Motor neuron (in vitro differentiated cells): ENCODE data around the gene PTTG1. TPM values are rescaled to one million over a fixed set of nuclear protein-coding genes. Genes with fewer than 3 reads are reported as not detected.

Experiments
- ATAC-seq, 8 experiments: fragments of 200-7000 bp; cut with Tn5 transposase; replicated peaks in 6 of 8; 2 replicates each; pipeline ENCODE4 v1.8.0; 2021; ENCODE audit warnings: mild to moderate bottlenecking in 8 of 8, moderate library complexity in 8 of 8
- H3K27ac ChIP-seq, 2 donors: fragments of 250-450 bp; sonication (Bioruptor Pico); 2 replicates each; pipeline ENCODE4 v1.9.0; 2021; ENCODE audit warnings: antibody characterized with exemption in 2 of 2, mild to moderate bottlenecking in 2 of 2, moderate library complexity in 1 of 2
- H3K4me1 ChIP-seq, 2 donors: fragments of 250-450 bp; sonication (Bioruptor Pico); replicated peaks in 1 of 2; 2 replicates each; pipeline ENCODE4 v1.6.1; 2021; ENCODE audit warnings: antibody characterized with exemption in 2 of 2, mild to moderate bottlenecking in 2 of 2, moderate library complexity in 1 of 2
- H3K4me3 ChIP-seq, 5 donors: fragments of 250-450 bp; sonication (Bioruptor Pico); 2 replicates each; pipeline ENCODE4 v1.9.0; 2021; ENCODE audit warnings: antibody characterized with exemption in 5 of 5, mild to moderate bottlenecking in 5 of 5, moderate library complexity in 4 of 5
- WGBS, 10 experiments: fragments of 450-650 bp; shearing (Covaris generic); methylation state at CpG; one replicate each; pipeline ENCODE4 v1.0.0; 2022; 5-methylcytosine and 5-hydroxymethylcytosine counted together
- in situ Hi-C, 9 experiments: fragments of 400-800 bp; cut with MboI; loops; one replicate each; pipeline ENCODE4 v1.15.0; 2021; ENCODE audit warnings: low sequenced_read_pairs in 9 of 9, low pct_unique_long_range_greater_than_20kb in 2 of 9; ENCODE audit not compliant: unreplicated experiment in 9 of 9
- total RNA-seq, 8 experiments: library from RNA; unstranded; fragments of 300-600 nt; gene quantifications; 2 replicates each; pipeline versions ENCODE4 v1.2.3 to v1.2.4, GENCODE V29; 2022

PTTG1 gene
- total RNA-seq, 8 experiments from 2014 or later = 3.1 to 201 (median 21.9) TPM

- 69 to 100% (median 94%) methylated on average over 1 to 7 of the region's 7 CpGs; no CpG with 5 or more reads in 2 of the 10 experiments for WGBS, 10 experiments
- no peak overlapping the region for H3K27ac ChIP-seq
- ATAC-seq = no peak
- in situ Hi-C loops = no loop called here
- H3K4me3 ChIP-seq = no peak overlapping the region
- H3K4me1 ChIP-seq = peaks cover 8 to 11% of the 10 kb centered on the region in 2 donors
Measured at GRCh38 chr5:160395111-160395510, 26.5 kb upstream of the PTTG1 start.

DNA sequence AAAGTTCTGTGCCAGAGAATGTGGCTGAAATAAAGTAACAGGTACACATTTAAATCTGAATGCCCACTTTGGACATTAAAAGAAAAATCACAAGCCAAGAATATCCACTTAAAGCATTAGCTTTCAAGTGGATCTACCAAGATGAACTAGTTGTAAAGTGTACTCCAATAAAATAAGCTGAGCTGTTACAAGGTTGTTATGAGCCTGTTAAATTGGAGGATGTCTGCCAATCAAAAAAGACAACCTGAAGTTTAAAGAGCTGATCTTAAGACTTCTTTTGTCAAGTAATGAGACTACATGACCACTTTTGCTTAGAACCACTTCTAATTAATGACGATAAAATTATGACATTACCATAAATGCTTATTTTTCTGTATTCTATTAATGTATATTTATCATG, 24.2 kb upstream of the PTTG1 start:
- 17 to 100% (median 100%) methylated on average over 1 of the region's 1 CpG; no CpG with 5 or more reads in 3 of the 10 experiments for WGBS, 10 experiments
- Histone ChIP-seq H3K4me1 (peaks cover 8 to 16% of the 10 kb centered on the region in 2 donors), H3K4me3 (no peak overlapping the region), H3K27ac (no peak overlapping the region)
- no peak for ATAC-seq
- in situ Hi-C loops = no loop called here

- ATAC-seq = no peak
- Histone ChIP-seq H3K4me1 (peaks cover 8 to 16% of the 10 kb centered on the region in 2 donors), H3K4me3 (peak overlapping the region; percentile 61 to 87 (median 63)), H3K27ac (no peak overlapping the region)
- 13 to 38% (median 22%) methylated on average over 1 to 4 of the region's 4 CpGs for WGBS, 10 experiments
- in situ Hi-C loops = no loop called here
Measured at GRCh38 chr5:160398806-160399205, 22.8 kb upstream of the PTTG1 start.

- peak; percentile 92 to 98 (median 96) for ATAC-seq
- WGBS, 10 experiments = 0 to 48% (median 3%) methylated on average over 1 to 33 of the region's 41 CpGs
- Histone ChIP-seq H3K4me3 (peak within 1 kb of the TSS; percentile 61 to 87 (median 63)), H3K4me1 (peaks cover 8 to 16% of the 10 kb centered on the region in 2 donors), H3K27ac (peak within 1 kb of the TSS; percentile 95)
- in situ Hi-C loops = no loop called here
Measured at GRCh38 chr5:160399402-160400353, 22.0 kb upstream of the PTTG1 start, which contains the start of gene FAM200C. TSS of gene FAM200C (minus strand) at chr5:160400054. CDS start at chr5:160395490, 4,564 bp downstream.

DNA sequence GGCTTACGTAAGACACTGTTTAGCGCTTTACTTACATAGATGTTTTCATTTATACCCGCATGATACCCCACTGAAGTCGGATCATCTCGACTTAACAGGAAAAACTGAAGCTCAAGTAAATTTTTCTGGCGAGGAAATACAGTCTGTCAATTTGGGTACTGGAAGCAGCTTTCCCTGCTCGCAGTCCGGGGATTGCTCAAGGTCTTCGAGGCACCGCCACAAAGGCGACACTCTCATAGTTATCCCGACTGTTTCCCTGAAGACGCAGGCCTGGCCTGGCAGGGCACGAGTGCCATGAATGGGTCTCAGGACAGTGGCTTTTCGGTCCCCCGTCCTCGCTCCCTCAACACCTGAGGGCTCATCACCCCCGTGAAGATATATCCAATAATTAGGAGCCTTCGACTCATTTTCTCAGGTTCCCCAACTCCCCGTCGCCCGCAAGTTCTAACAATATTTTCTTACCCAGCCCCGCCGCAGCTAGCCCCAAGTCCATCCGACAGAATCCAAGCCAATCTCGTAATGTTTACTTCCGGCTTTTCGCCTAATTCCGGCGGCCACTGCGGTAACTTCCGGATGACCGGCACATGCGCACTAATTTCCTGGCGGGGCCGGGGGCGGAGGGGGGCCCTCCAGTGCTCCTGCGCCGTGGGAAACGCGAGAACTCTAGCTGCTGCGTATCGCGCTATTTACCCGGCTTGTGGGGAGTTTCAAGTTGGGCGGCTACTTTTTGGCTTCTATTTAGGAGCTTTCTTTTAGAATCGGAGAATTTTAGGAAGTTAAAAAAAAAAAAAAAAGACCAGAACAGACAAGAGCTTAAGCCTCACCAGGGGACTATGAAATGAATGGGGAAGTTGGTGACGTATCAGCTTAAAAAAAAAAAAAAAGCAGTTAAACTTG, 2.8 kb upstream of the PTTG1 start, which contains the start of gene SLU7:
Gene SLU7 (minus strand): TSS at position 521 of the 897 bp plus-strand sequence. CDS start 3,787 bp downstream, outside the sequence.
- Histone ChIP-seq H3K27ac (peak within 1 kb of the TSS; percentile 37 to 51), H3K4me1 (peaks cover 6 to 11% of the 10 kb centered on the region in 2 donors), H3K4me3 (peak within 1 kb of the TSS; percentile 50 to 87 (median 61))
- in situ Hi-C loops = no loop called here
- ATAC-seq = peak; percentile 75 to 82 (median 78)
- 0 to 3% (median 0%) methylated on average over 3 to 26 of the region's 48 CpGs for WGBS, 10 experiments

DNA sequence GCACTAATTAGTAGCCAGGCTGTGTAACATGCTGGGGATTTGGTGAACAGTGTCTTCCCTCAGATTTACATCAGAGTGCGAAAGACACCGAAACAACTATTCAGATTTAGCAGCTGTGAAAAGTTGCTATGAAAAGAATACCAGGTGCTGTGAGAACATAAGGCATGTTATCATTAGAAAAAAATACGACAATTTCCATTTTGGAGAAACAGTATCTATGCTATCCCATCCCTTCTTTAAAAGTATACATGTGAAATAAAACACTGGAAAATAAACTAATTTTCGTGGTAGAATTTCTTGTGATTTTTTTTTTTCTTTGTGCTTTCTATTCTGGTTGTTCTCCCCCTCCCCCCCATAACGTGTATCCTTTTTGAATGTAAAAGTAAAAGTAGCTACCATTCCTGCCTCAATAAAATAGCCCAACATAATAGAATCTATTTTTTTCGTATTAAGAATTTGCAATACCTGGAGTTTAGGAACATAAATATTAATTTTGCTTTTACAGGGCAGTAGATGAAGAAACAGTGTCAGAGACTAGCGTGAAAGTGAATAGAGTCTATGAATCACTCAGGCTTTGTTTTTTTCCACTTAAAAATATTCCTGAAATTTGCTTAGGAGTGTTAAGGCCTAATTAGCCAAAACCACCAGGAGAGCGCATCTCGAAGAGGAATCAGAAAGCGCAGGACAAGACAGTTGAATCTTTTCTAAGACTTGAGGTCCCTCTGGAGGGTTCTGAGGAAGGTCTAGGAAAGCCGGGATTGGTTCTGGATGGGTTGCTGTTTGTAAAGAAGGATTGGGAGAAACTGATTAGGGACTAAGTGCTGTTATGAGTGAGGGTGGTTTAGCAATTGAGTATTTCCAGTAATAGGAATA, 2.0 kb upstream of the PTTG1 start:
- in situ Hi-C loops = no loop called here
- WGBS, 10 experiments = 24 to 45% (median 37%) methylated on average over 7 to 11 of the region's 11 CpGs
- peak overlapping the region; percentile 50 to 87 (median 61) for H3K4me3 ChIP-seq
- H3K4me1 ChIP-seq = peaks cover 9 to 13% of the 10 kb centered on the region in 2 donors
- no peak overlapping the region for H3K27ac ChIP-seq
- peak in 4 of 8 experiments; percentile 1 to 19 (median 13) for ATAC-seq

DNA sequence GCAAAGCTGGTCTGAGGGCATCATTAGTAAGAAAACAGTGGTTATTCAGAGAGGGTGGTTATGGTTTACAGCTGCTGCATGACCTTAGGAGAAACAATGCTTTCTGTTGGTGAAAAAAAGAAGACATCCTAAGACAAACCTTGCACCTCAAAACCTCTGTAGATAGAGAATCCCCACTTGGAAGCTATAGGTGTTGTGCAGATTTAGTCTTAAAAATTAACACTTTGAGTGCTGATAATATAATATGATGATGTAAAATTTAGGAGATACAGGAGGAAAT, 1.4 kb upstream of the PTTG1 start:
- in situ Hi-C loops = no loop called here
- Histone ChIP-seq H3K4me1 (peaks cover 10 to 13% of the 10 kb centered on the region in 2 donors), H3K4me3 (no peak overlapping the region), H3K27ac (no peak overlapping the region)
- no peak for ATAC-seq

DNA sequence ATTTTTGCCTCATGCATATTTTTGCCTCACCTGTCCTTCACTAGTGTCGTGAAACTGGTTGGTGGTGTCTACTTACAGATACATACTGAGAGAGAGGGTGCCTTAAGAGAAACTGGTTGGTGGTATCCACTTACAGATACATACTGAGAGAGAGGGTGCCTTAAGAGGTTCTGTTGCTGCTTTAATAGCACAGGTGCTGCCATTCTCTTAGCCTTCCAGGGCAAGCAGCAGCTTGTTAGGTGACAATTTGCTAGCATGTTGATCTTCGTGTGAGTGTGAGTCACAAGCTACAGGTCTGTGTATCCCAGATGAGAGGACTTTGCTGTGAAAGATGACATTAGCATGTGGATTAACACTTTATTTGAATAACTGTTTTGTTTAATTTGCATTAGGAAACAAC, 1.4 kb downstream of the PTTG1 start:
- in situ Hi-C loops = no loop called here
- ATAC-seq = peak in 1 of 8 experiments; percentile 2
- WGBS, 10 experiments = 0 to 80% (median 14%) methylated on average over 1 to 2 of the region's 2 CpGs; no CpG with 5 or more reads in 1 of the 10 experiments
- Histone ChIP-seq H3K4me1 (peaks cover 7 to 10% of the 10 kb centered on the region in 2 donors), H3K4me3 (peak overlapping the region in 1 of 5 donors; percentile 68), H3K27ac (no peak overlapping the region)

GRCh38 chr5:160427607-160428006, 6.0 kb downstream of the PTTG1 start:
- 92 to 100% (median 100%) methylated on average over 1 to 3 of the region's 4 CpGs; no CpG with 5 or more reads in 5 of the 10 experiments for WGBS, 10 experiments
- Histone ChIP-seq H3K4me1 (peaks cover 6 to 10% of the 10 kb centered on the region in 2 donors), H3K27ac (no peak overlapping the region), H3K4me3 (no peak overlapping the region)
- in situ Hi-C loops = no loop called here
- no peak for ATAC-seq

GRCh38 chr5:160432196-160432595, 10.5 kb downstream of the PTTG1 start:
- 60 to 100% (median 100%) methylated on average over 1 to 3 of the region's 4 CpGs; no CpG with 5 or more reads in 3 of the 10 experiments for WGBS, 10 experiments
- Histone ChIP-seq H3K27ac (no peak overlapping the region), H3K4me3 (no peak overlapping the region), H3K4me1 (peaks cover 19 to 21% of the 10 kb centered on the region in 2 donors)
- ATAC-seq = no peak
- in situ Hi-C loops = no loop called here

- 40 to 100% (median 89%) methylated on average over 1 to 7 of the region's 7 CpGs; no CpG with 5 or more reads in 3 of the 10 experiments for WGBS, 10 experiments
- H3K27ac ChIP-seq = no peak overlapping the region
- in situ Hi-C loops = no loop called here
- no peak overlapping the region for H3K4me3 ChIP-seq
- ATAC-seq = no peak
- peaks cover 19 to 21% of the 10 kb centered on the region in 2 donors for H3K4me1 ChIP-seq
Measured at GRCh38 chr5:160432787-160433186, 11.1 kb downstream of the PTTG1 start.

DNA sequence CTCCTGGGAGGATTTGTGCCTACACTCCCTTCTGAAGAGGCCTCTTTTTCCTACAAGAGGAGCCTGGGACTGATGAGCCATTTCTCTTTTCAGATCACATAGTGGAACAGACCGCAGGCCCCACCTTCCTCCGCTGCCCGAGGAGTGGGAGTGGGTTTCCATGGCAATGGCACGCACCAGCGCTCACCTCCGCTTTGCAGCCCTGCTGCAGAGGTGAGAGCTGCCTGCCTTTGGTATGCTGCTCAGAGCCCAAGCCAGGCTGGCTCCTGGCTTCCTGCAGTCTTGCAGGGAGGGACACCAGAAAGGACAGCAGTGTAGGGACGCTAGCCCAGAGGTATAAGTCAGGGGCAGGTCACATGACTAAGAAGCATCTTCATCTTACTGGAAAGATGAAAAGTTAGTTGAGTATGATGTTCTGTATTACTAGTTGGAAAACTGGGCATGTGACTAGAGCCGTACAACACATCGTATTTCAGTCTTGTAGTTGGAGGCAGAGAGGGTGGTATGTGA, 12.4 kb downstream of the PTTG1 start:
- 40 to 90% (median 58%) methylated on average over 1 to 7 of the region's 9 CpGs; no CpG with 5 or more reads in 2 of the 10 experiments for WGBS, 10 experiments
- Histone ChIP-seq H3K4me3 (no peak overlapping the region), H3K4me1 (peaks cover 19 to 21% of the 10 kb centered on the region in 2 donors), H3K27ac (peak overlapping the region; percentile 44 to 52)
- ATAC-seq = peak in 5 of 8 experiments; percentile 94 to 98 (median 97)
- in situ Hi-C loops = no loop called here
